GM19023 (cell line): ENCODE data around the gene LOX.

Source experiments
- ATAC-seq: cut with Tn5 transposase; IDR thresholded peaks from one replicate; pipeline ENCODE4 v1.9.1; 2021; ENCODE audit warnings: mild to moderate bottlenecking, moderate library complexity; ENCODE audit not compliant: unreplicated experiment

The LOX gene, protein sequence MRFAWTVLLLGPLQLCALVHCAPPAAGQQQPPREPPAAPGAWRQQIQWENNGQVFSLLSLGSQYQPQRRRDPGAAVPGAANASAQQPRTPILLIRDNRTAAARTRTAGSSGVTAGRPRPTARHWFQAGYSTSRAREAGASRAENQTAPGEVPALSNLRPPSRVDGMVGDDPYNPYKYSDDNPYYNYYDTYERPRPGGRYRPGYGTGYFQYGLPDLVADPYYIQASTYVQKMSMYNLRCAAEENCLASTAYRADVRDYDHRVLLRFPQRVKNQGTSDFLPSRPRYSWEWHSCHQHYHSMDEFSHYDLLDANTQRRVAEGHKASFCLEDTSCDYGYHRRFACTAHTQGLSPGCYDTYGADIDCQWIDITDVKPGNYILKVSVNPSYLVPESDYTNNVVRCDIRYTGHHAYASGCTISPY

DNA sequence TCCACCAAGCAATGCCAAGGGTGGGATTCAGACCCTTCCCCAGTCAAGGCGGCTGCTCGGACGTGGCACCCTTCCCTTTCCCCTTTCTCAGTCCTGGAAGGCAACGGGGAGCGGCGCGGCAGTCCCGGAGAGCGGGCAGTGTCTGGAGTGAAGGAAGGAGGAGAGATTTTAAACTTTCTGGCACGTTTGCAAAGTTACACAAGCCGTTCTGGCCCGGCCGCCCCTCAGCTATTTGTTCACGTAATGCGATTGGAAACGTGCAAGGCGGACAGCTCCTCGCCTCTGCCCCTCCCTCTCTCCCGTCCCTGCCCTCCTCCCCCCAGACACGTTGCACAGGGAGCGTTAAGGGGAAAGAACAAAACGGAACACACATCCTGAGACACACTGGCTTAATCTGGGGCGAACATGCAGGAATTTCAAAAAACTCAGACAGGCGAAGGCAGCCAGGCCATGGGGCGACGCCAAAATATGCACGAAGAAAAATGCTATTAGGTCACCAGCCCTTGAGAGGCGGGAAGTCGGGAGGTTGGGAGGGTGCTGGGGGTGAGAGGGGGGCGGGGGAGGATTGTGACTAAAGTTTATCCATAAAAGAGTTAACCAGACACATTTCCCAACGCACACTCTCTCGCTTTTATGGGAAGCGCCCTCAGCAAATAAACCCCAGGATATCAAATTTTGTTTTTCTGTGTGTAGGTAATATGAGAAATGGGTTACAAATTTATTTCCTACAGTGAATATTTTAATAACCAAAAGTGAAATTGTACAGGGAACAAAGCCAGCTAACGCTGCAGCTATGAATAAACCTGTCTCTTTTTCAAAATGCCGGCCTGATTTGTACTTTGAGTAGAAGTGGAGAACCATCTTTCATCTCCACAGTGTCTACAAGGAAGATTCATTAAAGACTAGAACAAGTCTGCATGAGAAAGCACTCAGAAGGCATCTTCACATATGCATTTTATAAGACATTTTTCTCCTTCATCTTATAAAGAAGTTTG lies at the start of gene LOX:
Gene LOX (minus strand): TSS at position 144 of the 995 bp plus-strand sequence. CDS start 274 bp downstream, outside the sequence.
- no peak for ATAC-seq

DNA sequence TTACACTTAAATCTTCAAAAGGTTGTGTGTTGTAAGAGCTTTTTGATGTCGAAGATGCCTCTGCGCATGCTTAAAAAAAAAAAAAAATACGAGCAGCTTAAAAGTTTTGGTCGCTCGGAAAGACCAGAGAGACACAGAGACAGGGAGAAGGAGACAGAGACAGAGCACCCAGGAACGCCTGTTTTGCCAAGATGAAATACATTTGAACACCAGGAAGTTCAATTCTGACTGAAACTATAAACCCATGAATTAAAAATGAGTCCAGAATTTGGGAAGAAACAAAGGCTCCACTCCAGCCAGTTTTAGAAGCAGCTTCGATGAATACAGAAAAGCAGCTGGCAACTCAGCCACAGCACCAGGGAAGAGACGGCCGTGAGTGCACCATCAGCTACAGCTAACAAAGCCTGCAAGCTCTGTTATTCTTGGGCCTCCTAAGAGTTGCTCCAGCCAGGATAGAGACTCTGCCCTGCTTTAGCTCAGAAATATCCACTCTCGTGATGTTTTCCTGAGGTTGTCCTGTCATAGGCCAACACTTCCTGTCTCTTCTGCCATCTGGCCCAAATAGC lies 48.8 kb upstream of the LOX start:
- no peak for ATAC-seq

DNA sequence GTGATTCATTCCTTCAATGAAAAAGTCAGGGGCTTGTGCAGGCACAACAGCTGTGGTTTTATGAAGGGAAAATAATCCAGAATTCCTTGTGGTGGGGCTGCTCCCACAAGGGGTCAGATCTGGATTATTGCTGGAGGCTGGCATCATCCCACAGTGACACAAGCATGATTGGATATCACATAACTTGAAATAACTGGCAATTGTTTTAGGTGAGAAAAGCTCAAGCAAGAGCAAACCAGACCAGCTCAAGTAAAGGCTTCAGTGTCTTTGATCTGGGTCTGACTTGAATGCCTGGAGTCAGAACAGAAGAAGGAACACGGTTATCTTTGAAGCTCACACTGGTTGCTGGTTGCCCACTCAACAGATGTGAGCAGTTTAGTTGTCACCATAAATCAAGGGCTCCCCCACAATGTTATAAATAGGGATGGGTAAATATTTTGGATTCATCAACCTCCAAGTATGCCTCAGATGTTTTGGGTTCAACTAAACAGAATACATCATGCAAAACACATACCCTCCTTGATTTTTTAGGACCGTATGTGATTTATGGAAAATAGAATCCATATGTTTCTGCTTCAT lies 48.2 kb upstream of the LOX start:
- no peak for ATAC-seq

DNA sequence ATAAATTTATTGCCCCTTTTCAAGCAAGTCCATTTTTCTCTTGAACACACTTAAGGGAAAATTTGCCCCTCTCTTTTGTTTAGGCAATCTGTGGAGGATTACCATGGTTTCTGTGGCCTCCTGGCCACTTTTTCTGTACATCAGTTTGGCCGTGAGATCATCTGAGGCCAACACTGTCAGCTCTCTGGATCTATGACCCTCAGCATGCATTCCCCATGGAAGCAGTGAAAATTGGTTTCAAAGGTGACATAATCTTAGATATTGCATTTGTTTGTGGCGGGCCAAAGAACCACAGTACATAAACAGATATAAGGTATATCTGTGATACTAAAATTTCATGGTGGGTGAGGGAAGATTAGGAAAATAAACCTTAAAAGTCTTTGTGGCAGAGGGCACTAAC lies 46.7 kb upstream of the LOX start:
- ATAC-seq: no peak

DNA sequence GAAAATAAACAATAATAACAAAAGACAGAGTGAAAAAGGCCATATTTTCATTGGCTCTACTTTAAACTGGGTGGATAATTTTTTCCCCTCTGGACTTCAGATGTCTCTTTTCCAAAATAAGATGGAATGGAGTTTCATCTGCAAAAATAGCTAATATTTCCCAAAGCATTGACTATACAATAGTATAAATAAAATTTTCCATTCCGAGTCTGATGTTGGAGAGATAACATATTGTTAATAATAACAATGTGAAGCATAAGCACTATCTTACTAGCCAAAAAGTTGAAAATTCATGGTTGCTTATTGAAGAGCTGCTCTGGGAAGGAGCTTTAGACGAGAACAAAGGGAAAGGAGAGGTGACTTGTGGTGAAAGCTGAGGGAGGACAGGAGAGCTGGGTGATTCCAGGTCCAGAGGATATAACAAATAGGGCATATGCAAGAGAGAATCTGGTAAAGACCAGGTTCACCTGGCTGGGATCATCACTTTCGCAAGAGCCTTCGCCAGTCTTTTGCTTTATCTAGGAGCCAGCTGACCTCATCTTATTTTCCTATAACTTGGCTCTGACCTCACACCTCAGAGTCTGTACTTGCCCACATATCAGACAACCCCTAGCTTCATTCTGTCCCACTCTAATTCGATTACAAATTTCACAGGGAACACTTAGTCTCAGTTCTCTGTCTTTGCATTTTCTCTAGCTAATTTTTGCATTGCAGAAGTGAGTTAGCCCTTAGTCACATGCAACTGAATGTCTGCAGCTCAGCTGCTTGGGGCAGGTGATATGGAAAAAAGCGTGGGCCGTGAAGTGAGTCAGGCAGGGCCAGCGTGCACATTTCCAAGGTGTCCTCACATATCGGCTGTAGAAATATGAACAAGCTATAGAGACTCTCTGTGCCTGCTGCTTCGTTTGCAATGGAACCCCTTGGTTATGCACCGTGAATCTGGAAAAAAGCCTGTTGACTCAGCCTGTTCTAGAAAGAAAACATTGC lies 43.7 kb upstream of the LOX start:
- no peak for ATAC-seq

DNA sequence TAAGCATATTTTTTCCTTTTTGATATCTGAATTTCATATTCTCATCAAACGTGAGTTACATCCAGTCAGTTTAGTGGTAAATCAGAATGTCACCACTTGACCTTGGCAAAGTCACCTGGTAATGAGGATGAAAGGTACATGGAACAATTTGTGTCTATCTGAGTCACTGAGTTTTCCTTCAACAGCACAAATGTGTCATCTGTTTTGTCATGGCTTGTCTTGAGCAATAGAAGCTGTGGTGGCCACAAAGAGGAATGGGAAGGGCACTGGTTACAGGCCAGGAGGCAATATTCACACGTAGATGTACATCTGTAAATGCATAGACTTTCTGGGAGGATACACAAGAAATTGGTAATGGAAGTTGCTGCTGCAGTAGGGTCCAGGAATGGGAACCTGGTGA lies 42.9 kb upstream of the LOX start:
- ATAC-seq: no peak

DNA sequence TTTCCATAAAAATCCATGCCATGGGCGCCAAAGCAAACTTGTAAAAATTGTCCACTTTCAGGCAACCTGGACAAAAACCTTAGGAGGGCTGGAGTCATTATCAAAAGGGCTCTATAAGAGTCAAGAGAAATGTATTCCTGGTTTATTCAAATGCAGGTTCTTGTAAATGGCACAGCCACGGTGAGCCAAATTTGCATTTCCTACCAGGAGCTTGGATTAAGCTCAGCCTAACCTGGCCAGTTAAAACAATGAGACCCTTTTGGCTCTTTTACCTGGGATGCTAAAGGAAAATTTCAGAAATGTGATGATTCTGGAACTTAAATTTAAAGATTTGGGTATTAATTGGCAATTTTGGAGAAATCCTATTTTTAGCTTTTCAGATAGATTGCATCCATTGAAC lies 42.4 kb upstream of the LOX start:
- no peak for ATAC-seq

DNA sequence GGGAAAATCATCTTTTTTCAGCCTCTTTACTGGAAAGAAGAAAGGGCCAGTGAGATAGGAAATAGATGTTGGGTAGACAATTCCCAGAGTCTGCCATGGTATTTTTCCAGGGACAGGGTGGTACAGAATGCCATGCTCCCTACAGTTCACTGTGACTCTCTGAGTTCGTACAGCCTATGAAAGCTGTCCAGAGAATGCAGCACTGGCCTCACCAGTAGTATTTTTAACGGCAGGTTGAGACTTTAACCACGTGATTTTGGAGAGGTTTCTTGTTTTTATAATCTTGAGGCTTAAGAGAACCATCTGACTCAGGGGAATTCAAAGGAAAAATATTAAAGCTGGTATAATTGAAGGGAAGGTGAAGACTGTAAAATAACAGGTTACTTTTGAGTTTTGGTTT lies 41.1 kb upstream of the LOX start:
- no peak for ATAC-seq

DNA sequence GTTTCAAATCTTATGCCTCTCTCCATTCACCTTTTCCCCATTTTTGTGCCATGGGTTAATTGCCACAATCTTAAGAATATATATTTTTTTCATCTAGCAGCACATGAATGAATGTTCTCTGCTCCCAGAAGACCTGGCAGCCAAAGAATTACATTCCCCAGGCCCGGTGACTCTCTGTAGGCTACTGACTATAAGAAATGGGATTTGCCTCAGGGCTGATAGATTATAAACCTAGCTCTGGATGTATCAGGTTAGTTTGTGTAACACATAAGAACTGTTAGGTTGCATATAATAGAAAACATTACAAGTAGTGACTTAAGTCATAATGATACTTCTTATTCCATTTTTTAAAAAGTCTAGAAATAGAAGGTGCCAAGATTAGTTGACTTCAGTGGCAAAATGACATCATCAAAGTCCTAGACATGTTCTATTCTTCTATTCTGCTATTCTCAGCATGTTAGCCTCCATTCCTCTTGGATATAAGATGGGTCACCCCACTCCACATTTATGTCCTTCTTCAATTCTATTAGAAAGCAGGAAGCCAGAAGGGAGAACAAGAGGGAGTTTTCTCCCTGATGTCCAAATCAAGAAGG lies 40.4 kb upstream of the LOX start:
- ATAC-seq: no peak

DNA sequence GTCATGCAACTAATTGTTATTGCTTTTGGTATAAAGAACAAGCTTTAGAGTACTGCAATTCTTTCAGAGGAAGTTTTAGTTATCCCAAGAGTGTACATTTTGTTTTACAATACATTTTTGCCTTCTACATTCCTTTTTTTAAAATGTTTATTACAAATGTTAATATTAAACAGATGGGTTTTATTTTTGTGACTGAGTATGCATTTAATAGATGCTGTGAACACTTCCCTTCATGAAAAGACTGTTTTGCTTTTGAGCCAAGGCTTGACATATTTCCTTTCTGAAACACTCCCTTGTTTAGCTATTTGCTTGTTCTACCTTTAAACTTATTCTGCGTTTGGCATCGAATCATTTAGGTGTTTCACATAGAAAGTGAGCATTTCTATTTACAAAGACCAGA lies 36.4 kb upstream of the LOX start:
- ATAC-seq: no peak

DNA sequence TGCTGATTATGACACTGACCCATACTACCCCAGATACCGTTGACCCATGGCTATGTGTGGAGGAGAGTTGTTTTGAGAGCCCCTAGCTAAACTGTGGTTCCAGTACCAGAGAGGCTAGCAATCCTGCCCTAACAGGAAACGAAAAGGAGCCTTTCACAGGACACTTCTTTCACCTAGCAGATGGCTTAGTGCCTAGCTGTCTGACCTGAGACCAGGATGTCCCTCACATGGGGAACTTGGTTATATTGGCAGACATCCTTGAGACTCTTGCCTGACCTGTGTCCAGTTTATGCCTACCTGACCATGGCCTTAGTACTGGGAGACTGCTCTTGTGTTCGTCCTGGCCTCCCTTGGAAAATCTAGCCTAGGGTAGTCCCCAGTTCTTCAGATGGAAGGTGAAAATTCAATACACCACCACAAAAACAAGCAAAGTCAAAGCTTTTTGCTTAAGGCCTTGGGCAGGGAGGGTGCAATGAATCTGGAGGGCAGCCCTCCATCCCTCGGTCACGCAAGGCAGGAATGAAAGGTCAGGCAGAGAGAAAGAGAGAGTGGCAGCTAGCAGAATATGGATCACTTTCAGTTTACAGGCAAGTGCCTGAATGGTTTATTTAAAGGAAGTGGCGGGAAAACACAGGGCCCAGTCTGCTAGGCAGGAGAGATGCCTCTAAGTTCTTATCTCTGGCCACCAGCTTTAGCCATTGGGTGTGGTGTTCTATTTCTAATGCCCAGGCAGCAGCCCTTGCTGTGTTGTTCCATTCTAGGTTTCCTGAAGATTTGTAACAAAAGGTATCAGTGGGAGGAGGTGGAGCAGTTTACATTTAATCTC lies 34.9 kb upstream of the LOX start:
- ATAC-seq: no peak

DNA sequence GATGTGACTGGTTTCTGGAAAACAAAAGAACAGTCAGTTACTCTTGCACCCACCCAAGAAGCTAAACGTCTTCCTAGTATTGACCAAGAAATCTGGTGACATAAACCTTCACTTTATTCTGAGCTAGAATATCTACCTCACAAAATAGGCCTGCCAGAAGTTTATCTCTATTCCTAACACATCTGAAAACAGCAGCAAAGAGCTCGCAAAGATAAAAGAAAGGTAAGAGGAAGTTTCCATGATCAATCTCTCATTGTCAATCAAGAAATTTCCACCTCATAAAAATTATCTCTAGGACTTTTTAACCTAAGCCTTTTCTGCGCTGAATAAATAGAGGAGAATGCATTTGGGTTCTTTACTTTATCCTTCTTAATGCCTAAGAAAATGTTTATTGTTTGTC lies 34.0 kb upstream of the LOX start:
- ATAC-seq: no peak

DNA sequence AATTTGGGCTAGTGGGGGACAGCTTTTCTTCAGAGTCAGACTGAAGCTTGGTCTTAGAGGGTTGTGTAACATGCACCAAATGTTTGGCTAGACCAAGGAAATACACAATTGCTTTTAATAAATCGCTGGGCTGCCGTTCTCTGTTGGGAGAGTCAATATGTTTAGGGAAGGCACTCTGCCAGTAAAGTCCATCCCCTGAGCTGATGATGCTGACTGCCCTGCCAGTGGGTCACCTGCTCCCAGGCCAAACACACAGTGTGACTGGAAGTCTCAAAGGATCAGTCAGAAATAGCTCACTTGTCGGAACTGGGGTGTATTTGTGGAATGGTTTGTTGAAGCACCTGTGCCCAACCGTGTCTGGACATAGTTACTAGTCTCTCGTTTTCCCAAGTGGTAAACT lies 33.4 kb upstream of the LOX start:
- no peak for ATAC-seq

DNA sequence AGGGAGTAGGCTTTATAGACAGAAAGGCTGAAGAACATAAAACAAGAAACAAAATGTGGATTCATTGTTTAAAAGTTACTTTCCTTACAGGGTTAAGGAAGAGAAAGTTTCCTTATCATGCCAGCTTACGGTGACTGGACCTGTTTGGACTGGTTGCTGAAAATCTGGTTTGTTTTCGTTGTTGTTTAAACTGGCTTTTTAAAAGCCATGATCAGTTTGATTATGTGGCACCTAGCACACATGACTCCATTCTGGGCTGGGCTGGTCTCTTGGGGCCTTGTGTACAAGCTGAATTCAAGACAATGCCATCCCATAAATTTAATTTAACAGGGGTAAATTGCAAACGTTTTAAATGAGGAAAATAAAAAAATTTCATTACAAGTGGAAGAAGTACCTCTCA lies 32.9 kb upstream of the LOX start:
- no peak for ATAC-seq

DNA sequence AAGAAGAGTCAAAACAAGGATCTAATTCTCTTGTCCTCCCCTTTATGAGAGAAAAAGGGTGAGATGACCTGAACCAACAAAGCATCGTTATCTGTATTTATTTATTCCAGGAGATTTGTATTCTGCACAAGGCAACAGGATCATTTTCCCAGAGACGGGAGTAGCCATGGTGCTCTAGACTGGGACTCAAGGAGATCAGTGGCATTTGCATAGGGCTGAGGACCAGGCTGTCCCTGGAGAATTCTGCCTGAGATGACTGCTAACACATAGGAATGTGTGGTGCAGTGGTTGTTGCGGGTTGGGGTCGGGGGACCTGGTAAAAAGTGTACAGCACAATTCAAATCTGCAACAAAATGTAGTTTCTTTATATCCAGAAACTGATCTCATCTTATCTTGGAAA lies 29.0 kb upstream of the LOX start:
- ATAC-seq: no peak

DNA sequence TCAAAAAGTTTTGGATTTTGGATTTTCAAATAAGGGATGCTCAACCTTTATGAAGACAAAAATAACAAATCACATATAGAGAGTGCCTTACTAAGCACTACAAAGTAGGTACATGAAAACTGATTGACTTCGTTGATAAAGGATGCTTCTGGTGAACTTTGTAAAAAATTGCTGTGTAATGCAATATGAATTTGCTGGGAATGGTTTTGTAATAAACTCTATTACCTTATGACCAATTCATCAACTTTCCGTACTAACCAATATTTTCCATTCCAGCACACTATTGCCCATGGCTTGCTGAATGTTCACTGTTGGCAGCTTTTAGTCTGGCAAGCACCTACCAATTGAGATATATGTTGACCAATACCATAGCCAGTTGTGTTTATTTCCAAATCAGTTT lies 27.9 kb upstream of the LOX start:
- ATAC-seq: no peak

DNA sequence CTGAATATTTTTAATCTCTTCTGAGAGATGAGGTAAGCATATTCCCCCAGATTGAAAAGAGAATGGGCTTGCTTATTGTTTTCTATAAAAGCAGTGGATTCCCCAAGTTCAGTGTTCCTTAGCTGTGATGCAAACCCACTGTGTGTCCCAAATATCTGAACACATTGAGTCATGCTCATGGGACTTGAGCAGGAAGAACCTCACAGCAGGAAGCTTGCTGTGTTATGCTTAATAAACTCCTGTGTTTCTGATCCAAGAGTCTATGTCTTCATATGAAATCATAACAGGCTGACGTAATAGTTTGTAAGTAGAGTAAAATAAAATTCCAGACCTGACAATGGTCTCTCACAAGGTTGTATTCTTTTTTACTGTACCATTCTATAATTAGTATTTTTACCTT lies 24.8 kb upstream of the LOX start:
- ATAC-seq: no peak

DNA sequence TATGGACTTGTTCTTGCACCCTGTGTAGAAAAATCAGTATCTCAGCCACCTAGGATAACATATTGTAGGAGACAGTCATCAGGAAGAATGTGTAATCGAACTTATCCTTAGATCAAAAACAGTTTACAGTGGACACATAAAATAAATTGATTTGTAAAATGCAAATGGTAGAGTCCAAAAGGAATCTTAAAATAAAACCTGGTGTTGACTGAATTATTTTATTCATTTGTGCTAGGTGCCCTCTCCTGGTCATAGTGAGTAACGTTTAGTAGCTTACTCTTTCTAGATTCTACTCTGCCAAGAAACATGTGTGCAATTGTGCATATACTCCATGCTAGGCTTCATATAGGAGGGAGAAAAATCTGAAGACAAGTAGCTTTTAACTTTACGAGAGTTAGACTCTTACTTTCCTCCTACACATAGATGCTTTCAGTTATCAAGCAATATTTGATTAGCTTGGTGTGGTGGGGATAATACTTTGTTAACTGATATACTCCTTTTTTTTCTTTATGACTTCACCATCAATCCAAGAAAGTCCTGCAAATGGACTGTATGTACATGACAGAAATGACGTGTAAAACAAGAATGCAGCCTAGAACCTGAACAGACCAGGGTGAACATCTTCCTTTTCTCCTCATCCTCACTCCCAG lies 23.7 kb upstream of the LOX start:
- no peak for ATAC-seq
